Islet of Langerhans (tissue), 1 donor: Measurements from ENCODE around the gene TELO2.

Experiments
- FAIRE-seq: peaks from one replicate; lab custom pipeline; 2011; peaks lifted over from hg19 to GRCh38; lab: Jason Lieb, UNC

The TELO2 gene

GRCh38 chr16:1499756-1500464 lies 6.8 kb downstream of the TELO2 start:
- no peak for FAIRE-seq

- no peak for FAIRE-seq
These were observed 7.4 kb downstream of the TELO2 start for GRCh38 chr16:1500465-1501150.

- FAIRE-seq = no peak
These were observed 8.5 kb downstream of the TELO2 start for GRCh38 chr16:1501630-1502029.

GRCh38 chr16:1502092-1503004 lies 9.2 kb downstream of the TELO2 start:
- no peak for FAIRE-seq

- no peak for FAIRE-seq
These were observed 10.2 kb downstream of the TELO2 start for GRCh38 chr16:1503110-1503955.

- FAIRE-seq = no peak
These were observed 12.1 kb downstream of the TELO2 start for GRCh38 chr16:1505073-1505844.

- FAIRE-seq = no peak
These were observed 12.8 kb downstream of the TELO2 start for GRCh38 chr16:1505912-1506311.

GRCh38 chr16:1506494-1507213 lies 13.5 kb downstream of the TELO2 start:
- no peak for FAIRE-seq

- no peak for FAIRE-seq
These were observed 15.5 kb downstream of the TELO2 start for GRCh38 chr16:1508494-1509187.

GRCh38 chr16:1509307-1510221 lies 16.4 kb downstream of the TELO2 start:
- no peak for FAIRE-seq

- no peak for FAIRE-seq
These were observed 17.1 kb downstream of the TELO2 start for GRCh38 chr16:1510272-1510671.

- FAIRE-seq = no peak
These were observed 17.8 kb downstream of the TELO2 start for GRCh38 chr16:1510941-1511351.

- FAIRE-seq = no peak
These were observed 18.8 kb downstream of the TELO2 start for GRCh38 chr16:1511662-1512569.

GRCh38 chr16:1512774-1513173 lies 19.6 kb downstream of the TELO2 start:
- no peak for FAIRE-seq

GRCh38 chr16:1514507-1514906 lies 21.3 kb downstream of the TELO2 start:
- FAIRE-seq = no peak

GRCh38 chr16:1518626-1519135 lies 25.5 kb downstream of the TELO2 start:
- no peak for FAIRE-seq

GRCh38 chr16:1519831-1520230 lies 26.7 kb downstream of the TELO2 start:
- FAIRE-seq = no peak
